NCI-H1048 (cell line): Measurements from ENCODE around the gene CNBP.
"Not testable (repeated sequence)": the region's sequence is repeated elsewhere in the genome, so short reads cannot be mapped to it uniquely, and the experiment has no call there.

Source experiments
- DNase-seq: peaks from one replicate; lab custom pipeline; 2025; lab: John Stamatoyannopoulos, UW

Gene CNBP

DNA sequence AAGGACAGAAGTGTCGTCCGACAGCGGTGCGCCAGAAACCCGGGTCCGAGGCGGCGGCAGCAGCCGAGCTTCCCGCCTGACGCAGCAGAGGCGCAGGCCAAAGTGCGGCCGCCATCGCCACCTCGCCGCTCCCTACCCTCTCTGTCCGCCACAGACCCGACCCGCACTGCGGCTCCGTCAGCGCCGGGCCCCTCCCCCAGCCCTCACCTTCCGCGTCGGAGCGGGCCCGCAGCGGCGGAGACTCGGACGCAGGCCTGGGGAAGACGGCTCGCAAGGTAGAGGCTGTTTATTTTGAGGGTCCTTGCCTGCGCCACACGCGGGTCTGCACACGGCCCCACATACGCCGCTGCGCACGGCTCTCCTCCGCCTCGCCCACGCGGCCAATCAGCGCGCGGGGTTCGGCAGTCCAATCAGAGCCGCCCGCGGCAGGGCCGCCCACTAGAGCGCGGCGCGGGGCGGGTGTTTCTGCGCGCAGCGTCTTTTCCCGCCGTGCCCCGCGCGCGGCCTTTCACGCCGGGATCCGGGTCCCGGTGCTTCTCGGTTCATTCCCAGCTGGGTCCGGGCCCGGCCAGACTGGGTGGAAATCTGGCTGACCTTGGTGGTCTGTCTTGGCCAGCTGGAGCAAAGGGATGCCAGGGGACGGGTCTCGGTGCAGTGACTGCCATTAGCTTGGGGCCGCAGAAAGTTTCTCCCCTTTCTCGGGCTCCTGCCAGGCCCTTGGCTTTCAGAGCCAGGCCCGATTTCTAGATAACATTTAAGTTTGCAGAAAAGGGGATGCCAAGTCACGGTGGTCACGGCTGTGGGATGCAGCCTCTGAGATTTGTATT, at the start of gene CNBP:
CNBP (minus strand) TSS at position 328 of the 827 bp plus-strand sequence. CDS start 12,139 bp downstream, outside the sequence.
- DNase-seq, result peak; percentile 82

GRCh38 chr3:129231331-129232119, 47.8 kb upstream of the CNBP start:
- DNase-seq, result no peak

GRCh38 chr3:129230311-129231019, 46.8 kb upstream of the CNBP start:
- DNase-seq, result no peak

DNA sequence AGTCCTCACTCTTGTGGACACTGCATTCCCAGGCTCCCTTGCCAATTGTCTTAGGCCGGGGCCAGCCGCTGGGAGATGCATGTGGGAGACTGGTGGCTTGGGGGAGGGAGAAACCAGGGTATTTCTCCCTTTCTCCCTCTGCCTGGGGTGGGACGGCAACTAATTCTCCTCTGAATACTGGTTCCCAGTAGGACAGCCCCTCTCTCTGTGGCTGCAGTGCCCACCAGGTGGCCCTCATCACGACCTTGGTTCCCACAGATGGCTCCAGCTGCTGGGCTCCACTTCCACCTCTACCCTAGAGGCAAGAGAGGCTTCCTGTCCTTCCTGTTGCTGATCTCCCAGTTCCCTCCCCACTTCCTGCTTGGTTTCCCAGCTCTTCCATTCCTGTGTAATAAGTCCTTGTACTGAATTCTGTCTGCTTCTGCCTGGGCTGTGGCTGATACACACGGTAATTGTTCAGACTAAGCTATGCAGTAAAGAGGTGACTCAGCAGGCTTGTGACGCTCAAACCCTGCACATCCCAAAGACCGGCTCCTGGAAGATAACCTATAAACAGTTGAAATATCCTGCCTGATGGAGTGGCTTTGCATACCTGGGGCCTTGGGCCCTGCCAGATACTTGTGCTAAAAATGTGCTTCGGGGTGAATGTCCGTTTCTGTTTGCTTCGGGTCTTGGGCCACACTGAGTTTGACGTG, 45.3 kb upstream of the CNBP start:
- DNase-seq, result no peak

DNA sequence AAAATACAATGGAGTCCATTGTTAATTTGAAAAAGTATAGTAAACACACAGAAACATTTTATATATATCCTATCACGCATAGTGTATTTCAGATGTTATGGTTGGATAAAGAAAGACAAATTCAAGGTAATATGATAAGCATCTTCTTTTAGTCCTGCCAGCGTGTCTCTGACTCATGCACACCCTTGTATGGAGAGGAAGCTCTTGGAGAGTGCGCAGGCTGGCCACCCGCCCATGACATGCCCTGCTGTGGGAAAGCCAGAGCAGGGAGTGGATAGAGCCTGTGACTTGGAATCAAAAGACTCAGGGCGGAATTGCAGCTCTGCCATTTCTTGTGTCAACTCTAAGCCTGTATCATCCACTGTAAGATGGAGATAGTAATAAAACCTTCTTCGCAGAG, 42.7 kb upstream of the CNBP start:
- no peak for DNase-seq

GRCh38 chr3:129224984-129225393, 41.3 kb upstream of the CNBP start:
- no peak for DNase-seq

DNA sequence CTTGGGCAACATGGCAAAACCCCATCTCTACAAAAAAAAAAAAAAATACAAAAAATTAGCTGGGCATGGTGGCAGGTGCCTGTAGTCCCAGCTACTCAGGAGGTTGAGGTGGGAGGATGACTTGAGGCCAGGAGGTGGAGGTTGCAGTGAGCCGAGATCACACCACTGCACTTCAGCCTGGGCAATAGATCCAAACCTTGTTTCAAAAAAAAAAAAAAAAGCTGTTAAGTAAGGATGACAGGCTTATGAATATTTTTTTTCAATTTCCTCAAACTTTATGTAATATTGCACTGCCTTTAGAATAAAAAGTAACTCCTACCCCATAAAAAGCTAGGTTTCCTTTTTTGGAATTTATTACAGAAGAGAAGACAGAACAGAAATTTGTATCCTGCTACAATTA, 40.7 kb upstream of the CNBP start:
- not testable (repeated sequence) for DNase-seq

DNA sequence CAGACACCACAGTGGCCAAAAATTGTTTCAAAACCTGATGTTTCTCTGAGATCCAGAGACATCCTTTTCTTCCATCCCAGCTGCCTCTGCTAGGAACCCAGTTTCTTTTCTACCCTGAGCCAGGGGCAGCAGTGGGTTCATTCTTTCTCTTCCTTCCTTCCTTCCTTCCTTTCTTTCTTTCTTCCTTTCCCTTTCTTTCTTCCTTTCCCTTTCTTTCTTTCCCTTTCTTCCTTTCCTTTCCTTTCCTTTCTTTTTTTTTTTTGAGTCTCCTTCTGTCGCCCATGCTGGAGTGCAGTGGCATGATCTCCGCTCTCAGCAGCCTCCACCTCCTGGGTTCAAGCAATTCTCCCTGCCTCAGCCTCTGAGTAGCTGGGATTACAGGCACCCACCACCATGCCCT, 35.0 kb upstream of the CNBP start:
- no peak for DNase-seq

- no peak for DNase-seq
Observed at GRCh38 chr3:129213238-129213637, 29.5 kb upstream of the CNBP start.

DNA sequence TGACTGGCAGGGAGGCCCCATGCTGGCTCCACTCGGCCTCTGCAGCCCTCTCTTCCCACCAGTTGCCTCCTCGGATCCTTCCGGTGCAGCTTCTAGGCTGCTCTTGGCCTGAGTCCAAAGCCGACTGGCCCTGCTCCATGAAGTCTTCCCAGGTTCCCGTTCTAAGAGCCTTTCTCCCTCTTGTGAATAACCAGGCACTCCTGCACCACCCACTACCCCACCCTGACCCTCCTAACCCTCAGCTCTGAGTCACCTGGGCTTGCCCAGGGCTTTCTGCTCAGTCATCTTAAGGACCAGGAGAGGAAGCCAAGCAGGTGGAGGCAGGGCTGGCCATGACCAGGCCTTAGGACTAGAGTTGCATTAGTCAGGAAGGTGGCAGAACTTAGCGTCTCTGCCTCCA, 28.1 kb upstream of the CNBP start:
- no peak for DNase-seq

DNA sequence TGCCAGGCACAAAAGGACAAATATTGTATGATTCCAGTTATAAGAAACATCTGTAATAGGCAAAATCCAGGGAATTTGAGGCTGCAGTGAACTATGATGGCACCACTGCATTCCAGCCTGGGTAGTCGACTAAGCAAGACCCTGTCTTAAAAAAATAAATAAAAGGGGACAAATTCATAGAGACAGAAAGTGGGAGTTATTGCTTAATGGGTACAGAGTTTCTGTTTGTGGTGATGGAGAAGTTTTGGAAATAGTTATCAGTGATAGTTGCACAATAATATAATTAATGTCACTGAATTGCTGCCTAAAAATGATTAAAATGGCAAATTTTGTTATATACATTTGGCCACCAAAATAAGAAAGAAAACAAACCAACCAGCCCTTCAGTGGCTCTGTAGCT, 27.6 kb upstream of the CNBP start:
- no peak for DNase-seq

GRCh38 chr3:129207479-129207878, 23.8 kb upstream of the CNBP start:
- DNase-seq, result no peak

GRCh38 chr3:129205109-129205832, 21.6 kb upstream of the CNBP start:
- no peak for DNase-seq

GRCh38 chr3:129204473-129204872, 20.8 kb upstream of the CNBP start:
- DNase-seq, result no peak

DNA sequence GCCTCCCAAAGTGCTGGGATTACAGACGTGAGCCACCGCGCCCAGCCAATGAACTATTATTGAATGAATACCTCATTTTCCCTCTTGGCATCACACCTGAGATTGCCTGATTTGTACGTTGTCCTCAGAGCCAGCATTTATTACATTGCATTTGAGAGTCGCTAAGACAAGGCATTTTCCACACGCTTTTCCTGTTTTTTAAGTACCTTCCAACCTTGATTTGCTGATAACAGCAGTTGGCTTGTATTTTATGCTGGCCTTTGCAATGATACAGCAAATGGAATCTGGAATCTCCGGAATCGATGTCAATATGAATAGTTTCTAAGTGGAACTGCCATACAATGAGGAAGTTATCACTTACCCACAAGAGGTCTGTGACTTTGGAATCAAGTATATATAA, 15.7 kb upstream of the CNBP start:
- no peak for DNase-seq

- no peak for DNase-seq
Observed at GRCh38 chr3:129197321-129197720, 13.6 kb upstream of the CNBP start.

GRCh38 chr3:129196601-129197000, 12.9 kb upstream of the CNBP start:
- no peak for DNase-seq

DNA sequence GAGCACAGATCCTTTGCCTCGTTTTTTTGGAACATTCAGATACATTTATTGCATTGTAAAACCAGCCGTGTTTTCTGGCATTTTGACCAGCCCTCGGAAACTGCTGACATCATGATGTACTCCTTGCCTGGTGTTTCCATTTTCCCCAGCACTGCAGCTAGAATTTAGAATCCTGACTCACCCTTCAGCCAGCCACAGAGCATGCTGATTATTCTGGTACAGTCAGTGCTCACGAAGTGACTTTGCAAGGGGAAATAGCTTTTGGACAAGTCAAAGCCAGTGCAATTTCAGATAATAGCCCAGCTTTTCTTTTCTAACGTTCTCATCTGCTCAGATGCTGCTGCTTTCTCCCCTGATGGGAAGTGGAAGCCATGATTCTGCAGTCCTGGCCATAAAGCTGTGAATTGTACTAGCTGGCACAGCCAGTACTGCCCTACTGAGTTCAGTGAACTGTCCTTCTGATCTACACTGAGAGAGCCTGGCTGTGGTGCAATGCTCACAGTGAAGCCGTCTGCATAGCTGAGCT, 12.1 kb upstream of the CNBP start:
- DNase-seq, result no peak

- DNase-seq, result not testable (repeated sequence)
Observed at GRCh38 chr3:129189793-129190192, 6.1 kb upstream of the CNBP start.

GRCh38 chr3:129187857-129188256, 4.2 kb upstream of the CNBP start:
- no peak for DNase-seq

DNA sequence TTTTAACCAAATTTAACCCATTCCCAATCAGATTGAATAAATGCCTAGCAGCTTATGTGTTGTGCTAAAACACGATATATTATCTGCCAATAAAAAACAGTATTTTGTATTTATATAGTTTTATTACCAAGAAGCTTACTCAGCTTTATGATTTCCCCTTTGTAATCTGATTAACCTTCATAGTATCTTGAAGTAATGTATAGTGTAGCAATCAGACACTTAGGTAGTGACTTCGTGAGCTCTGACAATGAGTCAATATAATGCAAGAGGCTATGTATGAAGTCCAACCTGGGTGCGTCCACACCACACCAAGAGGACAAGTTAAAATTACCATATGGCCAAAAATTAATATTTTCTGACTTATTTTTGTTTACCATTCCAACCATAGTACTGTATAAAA, 2.1 kb upstream of the CNBP start:
- DNase-seq, result no peak
